ENCODE data around the gene PSTPIP2. TPM values are rescaled to one million over a fixed set of nuclear protein-coding genes. Genes with fewer than 3 reads are reported as not detected.

Gene PSTPIP2
- total and polyA plus RNA-seq, 2 donors (not counting 1 experiment from before 2014, with no cell fraction given), result 0.42 to 0.76 TPM

- H3K4me3 Mint-ChIP-seq, result no peak overlapping the region
- no peaks in the 10 kb centered on the region for H3K79me2 ChIP-seq (ENCODE audit: control insufficient read depth, insufficient read depth, low read length)
- H2AFZ ChIP-seq (ENCODE audit: insufficient read depth, low read depth, low read length, poor library complexity, severe bottlenecking), result no peak overlapping the region
- peaks cover 6% of the 10 kb centered on the region for H3K27me3 Mint-ChIP-seq
- no peak overlapping the region for H3K4me2 ChIP-seq (replicated peaks; ENCODE audit: low read depth, low read length, poor library complexity, severe bottlenecking)
- H3K4me3 ChIP-seq (ENCODE audit: control extremely low read depth in 1 of 5, extremely low read depth in 1 of 5, insufficient read depth in 1 of 5, low read depth in 2 of 5, low read length in 4 of 5), result no peak overlapping the region
- H3K9me3 ChIP-seq (ENCODE audit: control extremely low read depth in 1 of 3, control insufficient read depth in 2 of 3, insufficient read depth in 1 of 3, low read length in 2 of 3), result no peaks in the 10 kb centered on the region
- no peaks in the 10 kb centered on the region for H3K4me1 ChIP-seq (ENCODE audit: control insufficient read depth in 2 of 2, insufficient read depth in 2 of 2, low read length in 2 of 2)
- ATAC-seq (ENCODE audit: low read depth) (no peak), DNase-seq (no peak)
- ChIA-PET CTCF (no interaction called here), POLR2A (no interaction called here)
- WGBS (ENCODE audit: insufficient coverage), result 90% methylated on average over 2 of the region's 2 CpGs
- intact Hi-C loops (cut with micrococcal nuclease), result no loop called here
- no peaks in the 10 kb centered on the region for H3K4me1 Mint-ChIP-seq
- no peaks in the 10 kb centered on the region for H3K36me3 ChIP-seq (replicated peaks in 1 of 2; ENCODE audit: control extremely low read depth in 1 of 2, control insufficient read depth in 1 of 2, extremely low read depth in 1 of 2, insufficient read depth in 2 of 2, low read length in 1 of 2)
- H3K9ac ChIP-seq (ENCODE audit: low read length), result no peak overlapping the region
- H3K27ac ChIP-seq (ENCODE audit: low read length in 2 of 2), result no peak overlapping the region
- TF ChIP-seq CTCF (IDR thresholded peaks at IDR 0.05), result no peak
- no peak for TF ChIP-seq EZH2 (IDR thresholded peaks at IDR 0.05; ENCODE audit: borderline replicate concordance, insufficient read depth, low read depth, low read length, poor library complexity, severe bottlenecking)
- no peaks in the 10 kb centered on the region for H3K9me3 Mint-ChIP-seq (ENCODE audit: insufficient read depth)
- H3K27me3 ChIP-seq (replicated peaks in 1 of 4; ENCODE audit: control extremely low read depth in 1 of 4, control insufficient read depth in 3 of 4, insufficient read depth in 4 of 4, low read length in 3 of 4), result no peaks in the 10 kb centered on the region
- H4K20me1 ChIP-seq (ENCODE audit: control insufficient read depth, insufficient read depth, low read length, poor library complexity, severe bottlenecking), result no peaks in the 10 kb centered on the region
- no peak overlapping the region for H3K27ac Mint-ChIP-seq
Observed at GRCh38 chr18:46035696-46036680, 36.1 kb downstream of the PSTPIP2 start.

GRCh38 chr18:46034230-46034629 lies 37.8 kb downstream of the PSTPIP2 start:
- Mint-ChIP-seq H3K27ac (no peak overlapping the region), H3K27me3 (no peaks in the 10 kb centered on the region), H3K9me3 (ENCODE audit: insufficient read depth) (no peaks in the 10 kb centered on the region), H3K4me1 (no peaks in the 10 kb centered on the region), H3K4me3 (no peak overlapping the region)
- H3K36me3 ChIP-seq (replicated peaks in 1 of 2; ENCODE audit: control extremely low read depth in 1 of 2, control insufficient read depth in 1 of 2, extremely low read depth in 1 of 2, insufficient read depth in 2 of 2, low read length in 1 of 2), result no peaks in the 10 kb centered on the region
- H3K27ac ChIP-seq (ENCODE audit: low read length in 2 of 2), result no peak overlapping the region
- DNase-seq (no peak), ATAC-seq (ENCODE audit: low read depth) (no peak)
- no peaks in the 10 kb centered on the region for H3K4me1 ChIP-seq (ENCODE audit: control insufficient read depth in 2 of 2, insufficient read depth in 2 of 2, low read length in 2 of 2)
- H4K20me1 ChIP-seq (ENCODE audit: control insufficient read depth, insufficient read depth, low read length, poor library complexity, severe bottlenecking), result no peaks in the 10 kb centered on the region
- intact Hi-C loops (cut with micrococcal nuclease), result no loop called here
- H3K4me3 ChIP-seq (ENCODE audit: control extremely low read depth in 1 of 5, extremely low read depth in 1 of 5, insufficient read depth in 1 of 5, low read depth in 2 of 5, low read length in 4 of 5), result no peak overlapping the region
- ChIA-PET CTCF (no interaction called here), POLR2A (no interaction called here)
- no peaks in the 10 kb centered on the region for H3K79me2 ChIP-seq (ENCODE audit: control insufficient read depth, insufficient read depth, low read length)
- WGBS (ENCODE audit: insufficient coverage), result no CpG with 5 or more reads among the region's 1 CpG
- H3K9me3 ChIP-seq (ENCODE audit: control extremely low read depth in 1 of 3, control insufficient read depth in 2 of 3, insufficient read depth in 1 of 3, low read length in 2 of 3), result no peaks in the 10 kb centered on the region
- TF ChIP-seq CTCF (IDR thresholded peaks at IDR 0.05), result no peak
- TF ChIP-seq EZH2 (IDR thresholded peaks at IDR 0.05; ENCODE audit: borderline replicate concordance, insufficient read depth, low read depth, low read length, poor library complexity, severe bottlenecking), result no peak
- H2AFZ ChIP-seq (ENCODE audit: insufficient read depth, low read depth, low read length, poor library complexity, severe bottlenecking), result no peak overlapping the region
- H3K27me3 ChIP-seq (replicated peaks in 1 of 4; ENCODE audit: control extremely low read depth in 1 of 4, control insufficient read depth in 3 of 4, insufficient read depth in 4 of 4, low read length in 3 of 4), result no peaks in the 10 kb centered on the region
- H3K9ac ChIP-seq (ENCODE audit: low read length), result no peak overlapping the region
- H3K4me2 ChIP-seq (replicated peaks; ENCODE audit: low read depth, low read length, poor library complexity, severe bottlenecking), result no peak overlapping the region

All from B cell (primary cell).